GM18868 (cell line): Measurements from ENCODE around the gene CARD19.

ENCODE experiments used
- ATAC-seq: cut with Tn5 transposase; IDR thresholded peaks from one replicate; pipeline ENCODE4 v1.9.1; 2021; ENCODE audit warnings: mild to moderate bottlenecking, moderate library complexity; ENCODE audit not compliant: unreplicated experiment

Gene CARD19

GRCh38 chr9:93086447-93087224 lies 9.4 kb upstream of the CARD19 start:
- no peak for ATAC-seq

GRCh38 chr9:93087971-93088655 lies 7.9 kb upstream of the CARD19 start:
- ATAC-seq: no peak

GRCh38 chr9:93088656-93089015 lies 7.4 kb upstream of the CARD19 start:
- no peak for ATAC-seq

DNA sequence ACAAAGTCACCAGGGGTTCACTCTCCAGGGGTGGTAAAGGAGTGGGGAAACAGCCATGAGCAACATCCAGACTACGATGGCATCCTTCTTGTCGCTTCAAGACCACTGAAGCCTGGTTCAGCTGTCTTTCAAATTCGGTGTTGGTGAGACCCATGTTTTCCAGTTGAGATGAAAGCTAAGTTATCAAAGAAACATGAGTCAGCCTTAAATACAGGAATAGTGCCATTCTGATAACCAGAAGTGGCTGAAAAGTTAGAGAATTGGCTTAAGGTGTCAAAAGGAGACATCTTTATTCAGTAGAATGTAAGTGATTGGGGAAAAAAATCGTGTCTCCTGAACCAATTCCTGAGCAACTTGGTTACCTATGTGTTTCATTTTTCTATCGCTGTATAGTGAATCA lies 7.0 kb upstream of the CARD19 start:
- ATAC-seq: no peak

GRCh38 chr9:93089481-93089991 lies 6.5 kb upstream of the CARD19 start:
- no peak for ATAC-seq

- ATAC-seq: no peak
Measured at GRCh38 chr9:93090091-93090655, 5.8 kb upstream of the CARD19 start.

GRCh38 chr9:93091056-93091452 lies 5.0 kb upstream of the CARD19 start:
- ATAC-seq: no peak

DNA sequence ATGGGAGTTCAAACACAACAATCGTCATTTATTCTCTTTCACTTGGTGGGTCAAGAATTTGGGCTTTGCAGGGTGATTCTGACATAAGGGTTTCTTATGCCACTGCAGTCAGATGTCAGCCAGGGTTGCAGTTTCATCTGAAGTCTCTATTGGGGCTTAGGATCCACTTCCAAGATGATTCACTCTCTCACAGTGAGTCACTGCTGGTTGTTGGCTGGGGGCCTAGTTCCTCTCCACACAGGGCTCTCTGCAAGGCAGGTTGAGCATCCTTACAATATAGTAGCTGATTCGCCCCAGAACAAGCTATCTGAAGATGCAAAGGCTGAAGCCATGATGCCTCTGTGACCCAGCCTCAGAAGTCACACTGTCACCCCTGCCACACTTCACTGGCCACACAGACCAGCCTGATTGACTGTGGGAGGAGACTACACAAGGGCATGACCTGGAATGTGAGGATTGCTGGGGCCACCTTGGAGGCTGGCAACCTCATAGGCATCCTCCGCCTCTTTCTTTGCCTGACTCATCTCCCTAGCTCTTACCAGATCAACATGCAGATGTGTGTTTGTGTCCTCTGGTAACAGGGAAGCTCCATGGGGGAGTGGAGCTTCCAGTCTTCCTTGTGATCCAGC lies 4.5 kb upstream of the CARD19 start:
- no peak for ATAC-seq

GRCh38 chr9:93092251-93092991 lies 3.6 kb upstream of the CARD19 start:
- ATAC-seq: no peak

GRCh38 chr9:93093127-93093876 lies 2.7 kb upstream of the CARD19 start:
- no peak for ATAC-seq

DNA sequence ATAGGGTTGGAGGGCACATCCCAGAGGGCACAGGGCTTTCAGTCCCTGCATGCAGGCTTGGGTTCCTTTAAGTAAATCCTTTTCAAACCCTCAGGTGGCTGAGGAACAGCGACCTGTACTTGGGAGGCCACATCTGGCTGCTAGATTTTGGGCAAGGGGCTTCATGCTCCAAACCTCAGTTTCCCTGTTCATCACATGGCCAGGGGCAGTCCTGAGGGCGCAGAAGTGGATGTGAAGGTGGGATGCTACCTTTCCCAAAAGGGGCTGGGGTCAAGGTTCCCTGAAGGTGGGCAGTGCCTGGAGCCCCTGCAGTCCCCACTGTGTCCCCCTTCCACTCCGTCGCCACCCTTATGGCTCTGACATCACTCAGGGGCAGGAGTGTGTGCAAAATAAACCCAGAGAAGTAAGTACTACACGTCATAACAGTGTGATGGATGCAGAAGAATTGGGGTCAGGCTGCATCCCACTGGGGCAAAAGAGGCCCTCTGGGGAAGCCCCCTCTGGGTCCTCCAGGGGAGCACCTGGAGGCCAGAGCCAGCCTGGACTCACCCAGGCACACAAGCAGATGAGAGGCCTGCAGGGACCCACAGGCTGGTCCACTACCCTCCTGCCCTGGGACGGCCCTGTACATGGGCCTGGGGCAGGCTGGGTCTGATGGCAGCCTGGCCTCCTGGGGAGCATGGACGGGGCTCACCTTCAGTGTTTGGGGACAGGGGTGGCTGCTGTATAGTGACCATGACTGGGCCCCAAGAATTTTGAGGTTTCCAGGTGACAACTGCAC lies 1.9 kb upstream of the CARD19 start:
- ATAC-seq: no peak

GRCh38 chr9:93094658-93095204 lies 1.3 kb upstream of the CARD19 start:
- ATAC-seq: peak; percentile 13

GRCh38 chr9:93095205-93096130 lies 549 bp upstream of the CARD19 start:
- ATAC-seq: peak; percentile 64

DNA sequence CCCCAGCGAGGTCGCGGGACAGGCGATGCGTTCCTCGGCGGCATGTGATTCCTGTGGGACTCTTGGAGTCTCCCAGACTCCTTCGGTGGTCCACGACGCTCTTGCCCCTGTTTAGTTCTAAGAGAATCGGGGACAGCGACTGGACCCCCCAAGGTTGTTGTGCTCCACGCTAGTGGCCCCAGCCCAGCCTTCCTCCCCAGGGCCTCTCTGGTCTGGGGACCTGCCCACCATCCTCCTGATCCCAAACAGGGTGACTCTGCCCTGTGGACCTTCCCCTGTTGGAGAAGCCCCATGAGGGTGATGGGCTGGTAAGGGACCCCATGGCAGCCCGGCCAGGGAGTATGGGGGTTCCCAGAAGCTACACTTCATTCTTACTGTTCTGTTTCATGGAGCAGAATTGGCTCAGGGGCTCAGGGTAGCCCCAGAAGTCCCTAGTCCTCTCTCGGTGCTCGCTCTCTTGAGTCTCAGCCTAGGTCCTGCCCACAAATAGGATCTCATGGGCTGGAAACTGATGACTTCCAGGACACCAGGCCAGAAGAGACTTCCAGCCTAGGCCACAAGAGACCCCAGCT lies 880 bp downstream of the CARD19 start:
- no peak for ATAC-seq

- no peak for ATAC-seq
Measured at GRCh38 chr9:93097511-93098201, 1.6 kb downstream of the CARD19 start.

DNA sequence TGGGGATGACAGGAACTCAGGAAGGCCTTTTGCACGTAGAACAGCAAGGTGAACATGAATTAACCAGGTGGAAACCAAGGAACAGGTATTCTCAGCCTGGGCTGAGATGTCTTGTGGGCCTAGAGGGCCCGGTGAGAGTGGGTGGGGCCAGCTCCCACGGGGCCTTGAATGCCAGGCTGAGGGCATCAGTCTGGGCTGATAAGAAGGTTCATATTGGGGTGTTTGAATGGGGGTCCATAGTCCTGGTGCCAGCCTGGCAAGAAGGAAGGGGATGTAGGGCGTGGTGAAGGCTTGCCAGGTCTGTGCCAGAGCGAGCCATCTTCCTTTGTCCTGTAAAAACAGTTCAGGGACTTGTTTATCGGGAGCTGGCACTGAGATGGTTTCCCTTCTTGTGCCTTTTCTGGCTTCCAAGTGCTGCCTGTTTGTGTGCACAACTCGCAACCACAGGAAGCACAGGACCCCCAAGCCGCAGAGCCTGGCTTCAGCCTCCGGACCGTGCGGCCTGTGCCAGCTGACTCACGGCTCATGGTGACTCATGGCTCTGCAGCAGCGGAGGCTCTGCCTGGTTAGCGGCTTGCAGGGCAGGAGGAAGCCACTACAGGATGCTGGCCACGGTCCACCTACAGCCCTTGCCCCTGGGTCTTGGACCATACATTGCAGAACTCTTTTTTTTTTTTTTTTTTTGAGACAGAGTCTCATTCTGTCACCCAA lies 2.4 kb downstream of the CARD19 start:
- no peak for ATAC-seq
